Measurements from ENCODE around the gene OR8I2.

DNA sequence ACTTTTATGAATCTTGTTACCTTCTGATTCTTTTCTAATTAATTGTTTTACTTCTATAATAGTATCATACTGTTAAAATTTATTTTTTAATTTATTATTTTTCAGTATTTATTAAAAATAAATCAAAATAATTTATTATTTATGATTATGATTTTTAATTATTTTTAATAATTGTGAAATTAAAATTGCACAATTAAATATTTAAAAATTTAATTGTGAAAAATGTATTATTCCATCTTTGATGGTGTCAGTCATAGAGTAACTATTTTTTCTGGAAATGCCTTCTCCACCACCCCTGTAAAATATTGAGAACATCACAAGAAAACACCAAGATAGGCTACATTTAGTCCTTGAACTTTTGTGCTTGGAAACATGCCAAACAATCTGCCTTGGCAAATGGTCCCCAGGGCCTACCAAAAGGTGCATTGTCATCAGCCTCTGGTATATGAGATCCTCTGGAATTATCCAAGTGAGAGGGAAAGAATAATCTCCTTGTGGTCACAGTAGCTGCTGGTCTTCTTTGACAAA lies 10.2 kb downstream of the OR8I2 start, which contains the start of gene OR8H2:
- TF ChIP-seq CTCF (IDR thresholded peaks at IDR 0.05): no peak
- no peak for TF ChIP-seq POLR2AphosphoS5 (IDR thresholded peaks at IDR 0.05)
- TF ChIP-seq POLR2A (IDR thresholded peaks at IDR 0.05): no peak

Data from breast epithelium (tissue), 3 donors.